Esophagus squamous epithelium (tissue), 4 donors: Measurements from ENCODE around the gene PRRT1B.

Experiments used
- POLR2A ChIP-seq, 4 donors: fragments of 450-650 bp; IDR thresholded peaks; one replicate each; pipeline ENCODE4 v1.6.1; 2017; ENCODE audit warnings: antibody characterized with exemption in 4 of 4, mild to moderate bottlenecking in 4 of 4, moderate library complexity in 3 of 4
- TF ChIP-seq, protein P1 (sequence below), 6 experiments: fragments of 450-650 bp in 4 of 6; fragments of 200-600 bp in 2 of 6; sonication (generic) in 2 of 6; IDR thresholded peaks; one replicate each; pipeline ENCODE4 v1.5.1; 2016 to 2019; ENCODE audit warnings: antibody characterized with exemption in 6 of 6, mild to moderate bottlenecking in 4 of 6, moderate library complexity in 4 of 6

DNA sequence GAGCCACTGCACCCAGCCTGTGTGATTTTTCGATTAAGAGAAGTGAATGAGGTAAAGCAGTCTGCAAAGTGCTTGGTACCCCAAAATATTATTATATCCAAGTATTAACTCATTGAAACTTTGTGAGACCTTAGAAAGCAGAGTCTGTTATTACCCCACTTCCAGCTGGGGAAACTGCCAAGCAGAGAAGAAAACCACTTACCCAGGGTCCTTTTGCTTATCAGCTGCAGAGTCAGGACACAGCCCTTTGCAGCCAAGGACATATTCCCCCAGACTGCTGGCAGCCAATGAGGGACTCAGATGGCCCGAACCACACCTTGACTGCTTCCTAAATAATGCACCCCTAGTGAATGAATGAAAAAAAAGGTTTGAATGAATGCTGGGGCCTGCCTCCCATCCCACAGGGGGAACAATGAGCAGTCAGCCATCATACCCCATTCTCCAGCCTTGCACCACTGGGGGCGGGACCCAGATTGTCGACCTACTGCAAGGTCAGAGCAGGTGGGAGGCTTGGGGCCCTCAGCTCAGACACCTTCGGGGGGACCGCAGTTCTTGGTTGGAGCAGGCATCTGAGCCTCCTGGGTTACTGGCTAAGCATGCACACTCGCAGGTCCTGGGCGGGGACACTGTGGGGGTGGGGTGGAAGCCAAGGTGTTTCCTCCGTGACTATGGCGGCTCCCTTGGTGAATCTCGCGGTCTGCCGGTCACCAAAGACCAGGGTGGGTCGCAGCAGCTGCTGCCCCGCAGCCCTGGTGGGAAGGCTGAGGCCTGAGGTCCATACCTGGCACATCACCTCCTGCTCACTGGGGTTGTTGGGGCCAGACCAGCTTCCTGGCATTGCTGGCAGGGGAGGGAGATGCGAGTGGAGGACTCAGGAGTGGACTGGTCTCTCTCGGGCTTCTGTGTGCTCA lies 29.7 kb downstream of the PRRT1B start:
- TF ChIP-seq, protein P1, sequence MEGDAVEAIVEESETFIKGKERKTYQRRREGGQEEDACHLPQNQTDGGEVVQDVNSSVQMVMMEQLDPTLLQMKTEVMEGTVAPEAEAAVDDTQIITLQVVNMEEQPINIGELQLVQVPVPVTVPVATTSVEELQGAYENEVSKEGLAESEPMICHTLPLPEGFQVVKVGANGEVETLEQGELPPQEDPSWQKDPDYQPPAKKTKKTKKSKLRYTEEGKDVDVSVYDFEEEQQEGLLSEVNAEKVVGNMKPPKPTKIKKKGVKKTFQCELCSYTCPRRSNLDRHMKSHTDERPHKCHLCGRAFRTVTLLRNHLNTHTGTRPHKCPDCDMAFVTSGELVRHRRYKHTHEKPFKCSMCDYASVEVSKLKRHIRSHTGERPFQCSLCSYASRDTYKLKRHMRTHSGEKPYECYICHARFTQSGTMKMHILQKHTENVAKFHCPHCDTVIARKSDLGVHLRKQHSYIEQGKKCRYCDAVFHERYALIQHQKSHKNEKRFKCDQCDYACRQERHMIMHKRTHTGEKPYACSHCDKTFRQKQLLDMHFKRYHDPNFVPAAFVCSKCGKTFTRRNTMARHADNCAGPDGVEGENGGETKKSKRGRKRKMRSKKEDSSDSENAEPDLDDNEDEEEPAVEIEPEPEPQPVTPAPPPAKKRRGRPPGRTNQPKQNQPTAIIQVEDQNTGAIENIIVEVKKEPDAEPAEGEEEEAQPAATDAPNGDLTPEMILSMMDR (IDR thresholded peaks at IDR 0.05): no peak
- TF ChIP-seq POLR2A (IDR thresholded peaks at IDR 0.05): no peak
